Upper lobe of left lung (tissue), 4 donors: Measurements from ENCODE around the gene MYO16.

Experiments
- CTCF ChIP-seq, 6 experiments: fragments of 450-650 bp in 4 of 6; fragments of 200-600 bp in 2 of 6; sonication (generic) in 2 of 6; IDR thresholded peaks; one replicate each; pipeline ENCODE4 v1.5.1; 2016 to 2019; ENCODE audit warnings: antibody characterized with exemption in 6 of 6
- EP300 ChIP-seq, 4 donors: sonication (generic); formaldehyde crosslinking; IDR thresholded peaks; one replicate each; pipeline ENCODE4 v1.5.1; 2017; ENCODE audit warnings: antibody characterized with exemption in 4 of 4, control low read depth in 2 of 4
- POLR2A ChIP-seq, 4 donors: fragments of 450-650 bp; IDR thresholded peaks; one replicate each; pipeline ENCODE4 v1.5.1; 2016 to 2017; ENCODE audit warnings: antibody characterized with exemption in 4 of 4, mild to moderate bottlenecking in 2 of 4
- POLR2AphosphoS5 ChIP-seq, 2 donors: sonication (generic); formaldehyde crosslinking; IDR thresholded peaks; one replicate each; pipeline ENCODE4 v1.5.1; 2017; ENCODE audit warnings: antibody characterized with exemption in 2 of 2

- TF ChIP-seq CTCF (IDR thresholded peaks at IDR 0.05) (no peak), POLR2A (IDR thresholded peaks at IDR 0.05) (no peak), EP300 (IDR thresholded peaks at IDR 0.05) (peak in 1 of 4 donors; percentile 30), POLR2AphosphoS5 (IDR thresholded peaks at IDR 0.05) (no peak)
Observed at GRCh38 chr13:109156181-109156935, 526.9 kb downstream of the MYO16 start.
